NCI-H2227 (cell line): Measurements from ENCODE around the gene UBR4.
A peak's percentile ranks its signal among the peaks of the same experiment; 100 is the strongest.

Experiments used
- DNase-seq: peaks from one replicate; lab custom pipeline; 2025; ENCODE audit not compliant: unreplicated experiment; lab: John Stamatoyannopoulos, UW

UBR4 gene

GRCh38 chr1:19073311-19074186 lies 136.5 kb downstream of the UBR4 start:
- DNase-seq: no peak

DNA sequence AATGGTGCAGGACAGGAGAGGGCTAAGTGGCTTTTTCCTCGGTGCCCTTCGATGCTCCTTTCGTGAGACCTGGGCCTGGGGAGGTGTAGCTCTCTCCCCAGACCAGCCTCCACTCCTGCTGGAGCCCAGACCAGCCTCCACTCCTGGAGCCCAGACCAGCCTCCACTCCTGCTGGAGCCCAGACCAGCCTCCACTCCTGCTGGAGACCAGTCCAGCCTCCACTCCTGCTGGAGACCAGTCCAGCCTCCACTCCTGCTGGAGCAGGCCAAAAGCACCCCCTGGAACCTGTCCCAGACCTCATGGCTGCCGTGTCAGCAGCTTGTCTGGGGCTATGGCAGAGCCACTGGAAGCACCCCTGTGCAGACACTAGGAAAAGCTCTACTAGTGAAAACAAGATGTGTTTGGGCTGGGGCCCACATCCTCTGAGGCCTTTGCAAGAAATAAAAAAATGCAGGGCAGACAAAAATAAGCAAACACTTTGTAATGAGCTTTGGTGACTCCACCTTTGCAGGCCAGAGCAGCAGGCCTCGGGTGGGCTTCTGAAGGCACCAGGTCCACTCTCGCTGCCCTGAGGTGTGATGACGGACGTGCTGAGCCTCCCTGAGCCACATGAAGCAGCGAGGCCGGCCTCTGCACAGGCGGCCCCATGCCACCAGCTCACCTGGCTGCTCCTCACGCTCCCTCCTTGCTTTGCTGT lies 137.6 kb downstream of the UBR4 start:
- no peak for DNase-seq

DNA sequence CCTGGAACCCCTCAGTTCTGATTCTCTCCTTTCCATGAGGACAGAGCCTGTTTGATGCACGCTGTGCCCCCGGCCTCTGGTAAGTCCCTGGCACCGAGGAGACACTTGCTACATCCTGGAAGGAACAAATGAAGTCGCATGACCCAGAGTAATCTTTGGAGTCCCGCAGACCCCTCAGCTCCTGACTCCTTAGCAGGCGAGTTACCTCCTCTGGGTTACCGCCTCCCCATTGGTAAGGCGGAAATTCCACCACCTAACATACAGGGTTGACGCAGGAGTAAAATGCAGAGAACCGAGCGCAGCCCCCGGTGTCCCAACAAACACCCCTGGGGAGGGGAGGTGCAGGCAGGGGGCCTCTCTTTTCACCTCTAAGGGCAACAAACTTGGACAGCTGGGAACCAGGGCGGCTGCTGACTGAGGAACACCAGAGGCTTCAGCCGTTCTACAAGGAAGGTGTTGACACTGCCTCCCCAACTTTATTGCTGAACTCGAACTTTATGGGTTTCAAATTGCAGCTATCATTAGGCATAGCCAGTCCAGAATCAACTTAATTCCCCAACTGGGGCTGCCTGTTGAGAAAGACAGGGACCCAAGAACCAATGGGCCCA lies 138.3 kb downstream of the UBR4 start:
- DNase-seq: no peak

GRCh38 chr1:19070891-19071621 lies 139.0 kb downstream of the UBR4 start:
- no peak for DNase-seq

DNA sequence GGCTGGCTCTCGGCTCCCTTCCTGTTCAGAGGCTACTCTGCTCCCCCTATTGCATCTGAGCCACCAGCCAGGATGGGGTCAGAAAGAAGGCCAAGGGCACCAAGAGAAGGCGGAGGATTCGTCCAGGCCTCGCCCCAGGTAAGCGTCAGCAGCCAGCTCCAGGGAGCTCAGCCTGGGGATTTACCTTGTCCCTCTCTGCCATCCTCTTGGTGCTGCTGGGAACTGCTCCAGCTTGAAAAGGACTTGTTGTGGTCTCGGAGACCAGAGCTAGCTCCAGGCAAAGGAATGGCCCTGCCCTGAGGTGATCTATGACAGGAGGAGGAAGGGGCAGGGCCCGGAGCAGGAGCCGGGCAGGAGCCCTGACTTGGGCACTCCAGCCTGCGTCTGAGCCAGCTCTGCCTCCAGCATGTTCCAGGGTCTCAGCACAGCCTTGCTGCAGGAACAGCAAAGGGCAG lies 139.8 kb downstream of the UBR4 start:
- DNase-seq: no peak

DNA sequence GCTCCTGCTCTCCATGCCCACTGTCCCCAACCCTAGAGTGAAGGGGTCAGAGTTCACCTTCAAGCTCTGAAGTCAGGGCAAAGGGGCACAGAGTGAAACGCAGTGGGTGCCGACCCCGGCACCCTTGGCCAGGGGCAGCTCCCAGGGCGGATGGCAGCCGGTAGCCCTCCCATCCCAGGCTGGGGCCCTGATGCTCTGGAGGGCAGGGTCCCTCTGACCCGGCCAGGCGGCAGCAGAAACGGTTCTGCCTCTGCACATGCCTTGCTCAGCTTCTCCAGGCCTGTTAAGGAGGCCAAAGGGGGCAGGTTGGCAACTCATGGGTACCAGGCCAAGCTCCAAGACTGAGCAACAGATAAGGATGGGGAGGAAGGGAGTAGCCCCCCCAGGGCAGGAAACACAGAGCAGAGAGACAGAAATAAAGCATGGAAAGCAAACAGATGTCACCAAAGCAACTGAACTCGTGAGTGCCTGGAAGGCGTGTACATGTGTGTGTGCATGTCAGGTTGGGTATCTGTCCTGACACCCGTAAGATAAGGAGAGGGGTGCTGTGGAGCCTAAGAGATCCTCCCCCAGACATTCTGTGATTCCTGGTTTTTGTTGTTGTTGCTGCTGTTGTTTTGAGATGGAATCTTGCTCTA lies 141.3 kb downstream of the UBR4 start:
- no peak for DNase-seq

DNA sequence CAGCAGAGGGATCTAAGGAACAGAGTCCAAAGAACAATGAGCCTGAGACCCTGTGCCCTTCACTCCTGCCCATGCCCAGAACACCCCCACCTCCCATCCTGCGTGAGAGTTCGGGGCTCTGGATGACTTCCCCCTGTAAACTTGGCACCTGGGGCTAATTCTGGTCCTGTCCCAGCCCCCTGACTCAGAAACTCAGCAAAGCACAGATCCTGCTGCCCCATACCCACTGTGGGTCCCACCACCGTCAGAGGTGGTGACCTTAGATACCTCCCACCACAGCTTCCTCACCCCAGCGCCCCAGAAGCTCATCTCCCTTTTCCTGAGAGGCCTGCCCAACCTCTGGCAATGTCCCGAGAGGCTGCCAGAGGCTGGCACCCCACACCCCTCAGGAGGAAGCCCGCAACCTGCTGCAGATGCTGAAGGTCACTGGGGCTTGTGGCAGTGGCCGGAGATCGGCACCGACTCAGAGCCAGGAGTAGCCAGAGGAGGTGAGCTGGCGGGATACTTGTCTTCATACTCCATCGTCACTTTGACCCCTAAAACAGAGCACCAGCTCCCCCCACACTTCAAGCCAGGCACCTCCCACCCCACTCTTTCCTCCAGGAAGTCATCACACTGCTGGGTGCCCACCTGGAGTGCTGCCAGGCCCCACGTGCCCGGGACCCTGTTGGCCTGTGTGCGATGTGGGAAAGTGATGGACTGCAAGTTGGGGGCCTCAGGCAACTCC lies 142.0 kb downstream of the UBR4 start:
- DNase-seq: no peak

DNA sequence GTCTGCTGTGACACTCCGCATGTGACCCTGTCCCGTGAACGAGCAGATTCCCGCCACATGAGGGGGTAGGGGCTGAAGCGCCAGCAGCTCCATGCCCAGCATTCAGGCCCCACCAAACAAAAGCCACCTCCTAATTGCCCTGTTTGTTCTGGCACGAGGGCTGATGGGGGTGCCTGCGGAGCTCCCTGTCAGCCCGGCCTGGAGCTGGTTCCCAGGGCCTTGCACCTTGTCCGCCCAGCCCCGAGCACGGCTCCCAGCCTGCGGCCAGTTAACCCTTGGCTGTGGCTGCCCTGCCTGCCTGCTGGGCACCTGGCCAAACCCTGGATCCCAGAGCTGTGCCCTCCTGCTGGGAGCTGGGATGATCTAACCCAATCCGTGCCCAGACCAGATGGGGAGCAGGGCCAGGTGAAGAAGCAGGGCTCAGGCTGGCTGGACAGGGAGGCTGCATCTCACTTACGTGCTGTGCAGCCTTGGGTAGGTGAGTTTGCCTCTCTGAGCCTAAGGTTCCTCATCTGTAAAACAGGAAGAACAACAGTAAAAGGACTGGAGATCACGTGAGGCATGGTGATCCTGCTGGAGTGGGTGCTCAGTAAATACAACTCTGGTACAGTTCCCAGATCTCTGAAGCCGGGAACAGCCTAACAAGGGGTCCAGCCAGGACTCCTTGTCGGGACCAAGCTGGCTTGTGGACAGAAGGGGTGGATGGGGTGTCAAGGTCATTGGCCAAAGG lies 142.7 kb downstream of the UBR4 start:
- peak; percentile 41 for DNase-seq

GRCh38 chr1:19066874-19067181 lies 143.2 kb downstream of the UBR4 start:
- DNase-seq: no peak

DNA sequence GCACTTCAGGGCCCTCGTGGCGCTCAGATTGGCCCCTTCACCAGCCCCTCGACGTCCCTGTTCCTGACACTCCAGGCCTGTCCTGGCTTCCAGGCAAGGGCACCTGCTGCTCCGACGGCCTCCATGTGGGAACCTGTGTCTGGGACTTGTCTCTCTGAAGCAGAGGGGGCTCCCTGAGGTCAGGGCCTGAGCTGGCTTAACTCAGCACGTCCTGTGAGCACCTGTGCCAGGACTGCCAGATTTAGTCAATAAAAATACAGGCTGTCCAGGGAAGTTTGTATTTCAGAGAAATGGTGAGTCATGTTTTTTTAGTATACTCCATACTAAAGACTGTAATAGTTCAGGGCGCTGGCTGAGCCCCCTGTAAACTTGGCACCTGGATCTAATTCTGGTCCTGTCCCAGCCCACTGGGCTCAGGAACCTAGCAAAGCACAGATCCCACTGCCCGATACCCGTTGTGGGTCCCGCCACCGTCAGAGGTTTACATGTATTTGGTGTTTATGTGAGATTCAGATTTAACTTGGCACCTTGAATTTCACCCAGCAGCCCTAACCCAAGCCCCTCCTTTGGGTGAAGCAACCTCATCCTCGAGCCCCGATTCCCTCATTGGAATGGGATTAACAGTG lies 143.7 kb downstream of the UBR4 start:
- no peak for DNase-seq

GRCh38 chr1:19065526-19066247 lies 144.4 kb downstream of the UBR4 start:
- DNase-seq: no peak

DNA sequence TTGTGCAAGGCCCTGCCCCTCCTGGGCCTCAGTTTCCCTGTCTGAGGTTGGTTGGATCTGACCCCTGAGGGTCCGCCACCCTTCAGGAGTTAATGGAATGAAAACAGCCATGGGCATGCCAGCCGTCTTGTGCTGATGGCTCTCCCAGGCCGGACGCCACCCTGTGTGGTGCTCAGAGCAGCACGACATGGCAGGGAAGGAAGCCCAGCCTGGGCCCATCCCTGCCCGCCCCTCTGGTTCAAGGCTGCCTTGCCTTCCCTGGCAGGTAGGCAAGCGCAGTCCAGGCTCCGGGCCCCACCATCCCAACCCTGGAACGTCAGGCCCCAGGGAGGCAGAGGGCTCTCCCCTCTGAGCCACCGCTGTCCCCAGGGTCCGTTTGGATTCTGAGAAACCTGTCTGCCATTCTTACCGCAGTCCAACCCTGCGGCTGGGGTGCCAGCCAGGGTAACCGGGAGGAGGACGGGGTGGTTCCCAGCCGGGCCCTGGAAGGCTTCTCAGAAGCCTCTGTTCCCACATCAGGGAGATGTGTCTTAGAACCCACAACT lies 145.1 kb downstream of the UBR4 start:
- no peak for DNase-seq

- DNase-seq: no peak
Observed at GRCh38 chr1:19063122-19063521, 146.9 kb downstream of the UBR4 start.

GRCh38 chr1:19062258-19063029 lies 147.6 kb downstream of the UBR4 start:
- no peak for DNase-seq

DNA sequence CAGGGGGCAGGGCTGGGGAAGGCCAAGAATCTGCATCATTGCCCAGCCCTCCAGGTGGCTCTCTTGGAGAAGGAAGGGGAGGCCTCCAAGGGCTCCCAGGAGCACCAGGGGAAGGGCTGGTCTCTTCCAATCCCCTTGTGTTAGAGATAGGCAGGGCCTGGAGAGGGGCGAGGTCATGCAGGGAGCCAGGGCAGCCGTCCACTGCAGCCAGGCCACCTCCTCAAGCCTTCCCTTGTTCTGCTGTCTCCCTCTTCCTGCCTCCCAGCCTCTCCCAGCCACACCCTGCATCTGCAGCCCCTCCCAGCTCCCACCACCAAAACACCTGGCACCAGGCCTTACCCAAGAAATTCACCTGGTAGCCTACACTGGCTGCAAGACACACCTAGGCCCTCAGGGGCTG lies 148.3 kb downstream of the UBR4 start:
- DNase-seq: no peak

- no peak for DNase-seq
Observed at GRCh38 chr1:19061343-19061742, 148.7 kb downstream of the UBR4 start.

GRCh38 chr1:19059773-19060172 lies 150.3 kb downstream of the UBR4 start:
- DNase-seq: no peak

DNA sequence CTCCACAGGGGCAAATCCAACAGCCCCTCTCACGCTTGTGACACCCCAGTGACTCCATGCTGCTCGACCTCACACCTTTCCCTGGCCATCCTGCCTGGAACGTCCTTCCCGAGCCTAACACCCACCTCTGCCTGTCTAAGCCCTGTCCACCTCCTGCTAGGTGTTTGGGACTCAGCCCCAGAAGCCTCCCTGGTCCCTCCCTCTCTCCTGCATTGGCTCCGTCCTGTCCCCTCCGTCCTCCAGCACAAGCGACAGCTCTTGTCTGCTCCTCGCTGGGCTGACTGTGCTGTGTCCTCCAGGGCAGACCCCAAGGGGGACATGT lies 151.6 kb downstream of the UBR4 start:
- no peak for DNase-seq
